Activated CD8-positive, alpha-beta memory T cell treated with anti-CD3 and anti-CD28 coated beads for 24 hours (primary cell): Measurements from ENCODE around the gene RASA3.
"Not testable (repeated sequence)": the region's sequence is repeated elsewhere in the genome, so short reads cannot be mapped to it uniquely, and the experiment has no call there.

Experiments
- DNase-seq: peaks from one replicate; pipeline ENCODE4 v3.0.0-alpha.2; 2020

The RASA3 gene

DNA sequence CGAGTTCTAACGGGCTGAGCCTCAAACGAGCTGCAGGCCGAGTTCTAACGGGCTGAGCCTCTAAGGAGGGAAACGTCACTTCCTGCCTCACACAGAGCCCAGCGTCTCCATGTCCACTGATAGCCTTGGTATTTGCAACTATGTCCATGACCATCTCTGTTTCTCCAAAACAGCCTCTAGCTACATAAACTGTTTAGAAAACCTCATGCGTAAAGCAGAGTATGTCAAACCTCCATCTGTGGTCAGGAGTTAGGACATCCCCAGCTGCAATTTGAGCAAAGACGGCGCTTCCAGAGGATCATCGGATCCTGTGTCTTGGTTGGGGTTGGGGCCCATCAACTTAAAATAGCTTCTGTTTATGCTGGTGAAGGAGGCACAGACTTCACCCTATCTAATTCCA lies 20.8 kb downstream of the RASA3 start:
- DNase-seq: no peak

DNA sequence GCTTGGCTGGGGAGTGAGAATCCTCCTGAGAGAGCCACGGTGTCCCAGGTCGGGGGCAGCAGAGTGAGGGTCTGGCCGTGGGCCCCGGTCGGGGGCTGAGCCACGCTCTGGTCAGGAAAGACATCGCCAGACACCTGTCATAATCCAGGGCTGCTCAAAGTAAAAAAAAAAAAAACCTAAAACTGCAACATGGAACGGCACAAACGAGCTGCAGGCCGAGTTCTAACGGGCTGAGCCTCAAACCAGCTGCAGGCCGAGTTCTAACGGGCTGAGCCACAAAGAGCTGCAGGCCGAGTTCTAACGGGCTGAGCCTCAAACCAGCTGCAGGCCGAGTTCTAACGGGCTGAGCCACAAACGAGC lies 21.6 kb downstream of the RASA3 start:
- DNase-seq: not testable (repeated sequence)

- DNase-seq: peak; percentile 85
These were observed 22.2 kb downstream of the RASA3 start for GRCh38 chr13:114110091-114110829.

- DNase-seq: peak; percentile 81
These were observed 22.8 kb downstream of the RASA3 start for GRCh38 chr13:114109641-114110041.

DNA sequence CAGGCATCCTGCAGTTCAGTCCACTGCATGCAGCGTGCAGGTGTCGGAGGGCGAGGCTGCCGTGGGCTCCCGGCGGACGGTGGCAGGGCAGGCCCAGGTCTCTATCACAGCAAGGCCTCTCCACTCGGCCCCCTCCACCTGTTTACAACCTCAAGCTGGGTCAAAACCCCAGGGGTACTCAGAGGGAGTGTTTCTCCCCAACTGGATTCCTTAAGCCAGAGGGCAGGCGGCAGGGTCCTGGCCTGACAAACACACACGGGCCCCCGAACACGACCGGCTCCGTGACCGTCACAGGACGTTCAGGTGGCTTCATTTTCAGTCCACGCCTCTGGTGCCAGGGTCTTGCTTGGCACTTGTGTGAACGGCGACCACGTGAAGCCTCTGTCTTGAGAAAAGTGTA lies 23.5 kb downstream of the RASA3 start:
- DNase-seq: no peak

DNA sequence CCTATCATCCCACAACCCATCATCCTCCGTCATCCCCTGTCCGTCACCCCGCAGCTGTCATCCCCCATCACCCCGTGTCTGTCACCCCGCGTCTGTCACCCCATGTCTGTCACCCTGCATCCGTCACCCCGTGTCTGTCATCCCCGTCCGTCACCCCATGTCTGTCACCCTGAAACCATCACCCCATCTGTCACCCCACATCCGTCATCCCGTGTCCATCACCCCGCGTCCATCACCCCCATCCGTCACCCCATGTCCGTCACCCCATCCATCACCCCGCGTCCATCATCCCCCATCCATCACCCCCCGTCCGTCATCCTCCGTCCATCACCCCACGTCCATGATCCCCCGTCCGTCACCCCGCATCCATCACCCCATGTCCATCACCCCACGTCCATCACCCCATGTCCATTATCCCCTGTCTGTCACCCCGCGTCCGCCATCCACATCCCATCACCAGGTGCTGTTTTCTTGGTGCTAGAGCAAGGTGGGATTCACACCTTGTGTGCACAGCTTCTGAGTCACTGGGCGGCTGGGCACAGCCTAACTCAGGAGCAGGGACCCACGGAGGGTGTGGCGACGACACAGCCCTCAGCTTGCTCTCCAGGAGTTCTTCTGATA lies 24.2 kb downstream of the RASA3 start:
- DNase-seq: no peak

- no peak for DNase-seq
These were observed 24.7 kb downstream of the RASA3 start for GRCh38 chr13:114107686-114108081.

GRCh38 chr13:114106991-114107685 lies 25.3 kb downstream of the RASA3 start:
- DNase-seq: peak; percentile 56

GRCh38 chr13:114106526-114106925 lies 25.9 kb downstream of the RASA3 start:
- DNase-seq: peak; percentile 47

GRCh38 chr13:114105521-114106225 lies 26.8 kb downstream of the RASA3 start:
- no peak for DNase-seq

DNA sequence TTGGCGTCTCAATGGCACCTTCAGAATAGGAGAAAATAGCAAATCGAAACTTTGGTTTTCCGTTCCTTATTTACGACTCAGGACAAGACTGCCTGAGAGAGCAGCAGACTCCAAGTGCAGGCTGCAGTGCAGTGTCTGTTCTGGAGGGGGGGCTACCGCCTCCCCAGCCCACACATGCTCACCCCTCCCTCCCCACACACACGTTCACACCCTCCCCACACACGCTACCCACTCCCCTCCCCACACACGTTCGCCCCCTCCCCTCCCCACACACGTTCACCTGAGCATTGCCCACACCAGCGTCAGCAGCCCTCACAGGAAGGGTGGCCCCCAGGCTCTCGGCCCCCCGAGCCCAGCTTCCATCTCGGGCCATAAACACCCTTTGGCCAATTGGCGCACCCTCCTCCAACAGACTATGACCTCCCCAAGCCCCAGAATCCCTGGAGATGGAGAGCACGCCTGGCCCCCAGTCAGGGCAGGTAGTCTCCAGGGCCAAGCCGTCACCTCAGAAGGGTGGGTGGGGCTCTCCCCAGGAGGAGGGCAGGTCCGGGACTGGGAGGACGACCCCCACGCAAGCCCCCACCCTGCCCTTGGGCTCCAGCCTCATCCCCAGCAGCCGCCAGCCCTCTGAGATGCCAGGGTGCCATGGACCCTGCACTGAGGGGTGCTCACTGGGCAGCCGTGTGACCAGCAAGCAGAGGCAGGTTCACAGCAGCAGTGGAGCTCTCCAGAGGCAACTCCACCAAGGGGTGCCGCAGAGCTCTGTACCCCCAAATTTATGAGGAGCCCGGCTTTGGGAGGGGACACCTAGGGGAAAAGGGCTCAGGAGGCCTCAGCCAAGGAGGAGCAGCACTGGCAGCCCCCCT lies 27.5 kb downstream of the RASA3 start:
- no peak for DNase-seq

- DNase-seq: no peak
These were observed 28.4 kb downstream of the RASA3 start for GRCh38 chr13:114103801-114104654.

DNA sequence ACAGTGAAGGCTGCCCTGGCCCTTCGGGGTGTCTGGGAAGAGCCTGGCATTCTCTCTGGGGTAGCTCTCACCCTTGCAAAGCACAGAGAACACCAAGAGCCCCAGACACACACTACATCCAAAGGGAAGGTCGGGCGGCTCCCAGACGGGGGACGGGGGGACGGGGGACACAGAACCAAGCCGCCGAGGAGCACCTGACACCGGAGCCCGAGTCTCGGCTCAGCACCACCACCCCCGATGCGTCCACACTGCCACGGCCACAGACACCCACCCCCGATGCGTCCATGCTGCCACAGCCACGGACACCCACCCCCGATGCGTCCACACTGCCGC lies 29.2 kb downstream of the RASA3 start:
- DNase-seq: not testable (repeated sequence)

DNA sequence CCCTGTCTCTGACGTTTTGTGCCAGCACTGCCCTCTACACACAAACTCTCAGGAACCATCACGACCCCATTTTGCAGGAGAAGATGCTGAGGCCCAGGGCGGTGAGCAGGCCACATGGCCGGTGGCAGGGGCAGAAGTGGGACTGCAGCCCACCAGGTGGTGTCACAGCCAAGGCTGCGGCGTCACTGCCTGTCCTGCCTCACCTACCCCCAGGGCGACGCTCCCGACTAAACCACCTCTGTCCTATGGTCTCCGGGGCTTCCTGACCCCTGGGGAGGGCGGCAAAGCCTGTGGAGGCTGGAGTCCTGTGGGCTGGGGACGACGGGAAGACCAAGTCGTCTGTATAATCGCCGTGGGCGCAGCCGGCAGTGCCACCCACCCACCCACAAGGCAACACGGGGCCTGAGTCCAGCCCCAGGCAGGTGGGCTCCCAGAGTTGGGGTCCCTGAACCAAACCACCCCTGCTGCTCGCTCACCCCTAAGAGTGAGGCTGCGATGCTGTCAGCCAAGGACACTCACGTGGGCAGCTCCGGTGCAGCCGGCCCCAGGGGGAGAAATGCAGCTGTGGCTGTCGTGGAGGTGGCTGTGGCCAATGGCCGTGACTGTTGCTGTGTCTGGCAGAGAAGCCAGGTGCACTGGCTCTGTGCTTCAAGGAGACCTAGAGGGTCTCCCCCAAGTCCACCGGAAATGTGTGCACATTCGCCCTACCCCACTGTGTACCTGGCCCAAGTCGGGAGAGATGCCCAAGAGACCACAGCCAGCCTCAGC lies 29.7 kb downstream of the RASA3 start:
- DNase-seq: no peak

GRCh38 chr13:114102131-114102520 lies 30.3 kb downstream of the RASA3 start:
- DNase-seq: no peak

DNA sequence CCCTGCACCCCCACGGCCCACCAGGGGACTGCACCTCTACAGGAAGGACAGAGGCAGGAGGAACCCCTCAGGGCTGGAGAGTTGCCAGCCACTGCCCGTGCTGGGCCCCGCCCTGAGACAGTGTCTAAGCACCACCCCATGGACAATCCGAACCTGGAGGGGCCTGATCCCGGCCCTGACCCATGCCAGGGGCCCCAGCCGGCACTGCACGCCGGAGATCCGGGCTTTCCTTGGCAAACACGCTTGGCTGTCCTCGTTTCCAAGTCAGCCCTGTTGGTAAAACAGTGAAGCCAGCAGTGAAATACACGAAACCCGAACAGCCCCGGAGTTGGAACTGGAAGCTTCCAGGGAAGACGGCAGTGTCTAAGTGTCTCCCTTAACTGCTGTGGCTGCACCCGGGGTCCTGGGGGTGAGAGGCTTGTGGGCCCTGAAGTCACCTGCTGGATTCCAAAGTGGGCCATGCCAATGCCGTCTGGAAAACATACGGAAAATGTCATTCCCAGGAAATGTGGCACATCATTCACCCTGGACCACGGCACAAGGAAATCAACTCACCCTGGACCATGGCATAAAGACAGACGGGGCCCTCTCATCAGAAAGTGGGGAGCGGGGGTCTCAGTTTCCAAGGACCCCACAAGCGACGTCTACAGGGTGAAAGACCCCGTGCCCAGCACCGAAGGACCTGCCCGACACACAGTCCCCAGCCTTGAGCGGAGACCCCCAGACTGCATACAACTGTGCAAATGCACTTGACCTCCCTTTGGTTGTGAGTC lies 30.9 kb downstream of the RASA3 start:
- DNase-seq: no peak

GRCh38 chr13:114100446-114101357 lies 31.7 kb downstream of the RASA3 start:
- DNase-seq: no peak

DNA sequence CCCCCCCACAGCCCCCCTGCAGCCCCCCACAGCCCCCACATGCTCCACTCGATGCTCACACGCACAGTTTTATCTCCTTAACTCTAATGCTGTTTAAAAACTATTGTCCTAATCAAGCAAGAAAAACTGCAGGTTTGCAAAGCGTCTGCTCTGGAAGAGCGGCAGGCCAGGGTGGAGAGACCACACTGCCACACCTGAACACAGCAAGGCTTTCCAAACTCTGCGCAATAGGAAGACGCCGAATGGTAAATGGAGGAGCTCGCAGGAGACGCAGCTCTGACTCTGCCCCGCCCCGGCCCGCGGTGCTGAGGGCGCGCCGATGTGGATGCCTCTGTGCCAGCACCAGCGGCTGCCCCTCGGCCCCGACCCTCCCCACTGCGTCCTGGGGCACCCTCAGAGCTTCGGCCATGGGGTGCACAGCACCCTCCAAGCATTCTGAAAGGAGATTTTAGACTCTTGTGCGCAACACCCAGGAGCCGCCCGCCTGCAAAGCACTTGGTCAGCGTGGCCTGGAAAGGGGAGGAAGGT lies 32.4 kb downstream of the RASA3 start:
- DNase-seq: peak; percentile 52

DNA sequence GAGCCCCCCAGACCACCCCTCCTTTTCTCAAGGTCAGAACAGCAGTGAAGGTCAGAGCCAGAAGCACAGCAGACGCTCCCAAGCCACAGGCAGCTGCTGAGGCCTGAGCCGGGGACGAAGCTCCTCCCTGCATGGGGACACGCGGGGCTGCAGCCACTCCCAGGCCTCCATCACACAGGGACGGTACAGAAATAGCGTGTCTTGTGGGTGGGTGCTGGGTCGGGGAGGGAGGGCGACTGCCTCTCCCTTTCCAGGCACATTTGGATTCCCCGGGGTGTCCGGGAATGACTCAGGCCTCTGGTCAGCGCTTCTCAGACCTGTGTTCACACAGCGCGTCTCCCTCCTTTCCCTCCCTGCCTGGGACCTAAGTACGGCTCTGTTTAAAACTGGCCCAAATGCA lies 33.2 kb downstream of the RASA3 start:
- no peak for DNase-seq
